Measurements from ENCODE around the gene GRIK4.

GRIK4 gene

DNA sequence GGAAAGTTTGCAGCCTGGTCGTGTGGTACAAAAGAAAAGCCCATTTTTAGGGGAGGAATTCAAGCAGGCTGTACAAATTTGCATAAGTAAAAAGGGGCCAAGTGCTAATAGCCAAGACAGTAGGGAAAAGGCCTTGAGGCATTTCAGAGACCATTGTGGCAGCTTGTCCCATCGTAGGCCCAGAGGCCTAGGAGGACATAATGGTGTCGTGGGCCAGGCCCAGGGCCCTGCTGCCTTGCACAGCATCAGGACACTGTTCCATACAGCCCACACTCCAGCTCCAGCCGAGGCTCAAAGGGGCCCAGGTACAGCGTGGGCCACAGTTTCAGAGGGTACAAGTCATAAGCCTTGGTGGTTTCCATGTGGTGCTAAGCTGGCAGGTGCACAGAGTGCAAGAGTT, 106.9 kb downstream of the GRIK4 start:
- TF ChIP-seq, protein P1, sequence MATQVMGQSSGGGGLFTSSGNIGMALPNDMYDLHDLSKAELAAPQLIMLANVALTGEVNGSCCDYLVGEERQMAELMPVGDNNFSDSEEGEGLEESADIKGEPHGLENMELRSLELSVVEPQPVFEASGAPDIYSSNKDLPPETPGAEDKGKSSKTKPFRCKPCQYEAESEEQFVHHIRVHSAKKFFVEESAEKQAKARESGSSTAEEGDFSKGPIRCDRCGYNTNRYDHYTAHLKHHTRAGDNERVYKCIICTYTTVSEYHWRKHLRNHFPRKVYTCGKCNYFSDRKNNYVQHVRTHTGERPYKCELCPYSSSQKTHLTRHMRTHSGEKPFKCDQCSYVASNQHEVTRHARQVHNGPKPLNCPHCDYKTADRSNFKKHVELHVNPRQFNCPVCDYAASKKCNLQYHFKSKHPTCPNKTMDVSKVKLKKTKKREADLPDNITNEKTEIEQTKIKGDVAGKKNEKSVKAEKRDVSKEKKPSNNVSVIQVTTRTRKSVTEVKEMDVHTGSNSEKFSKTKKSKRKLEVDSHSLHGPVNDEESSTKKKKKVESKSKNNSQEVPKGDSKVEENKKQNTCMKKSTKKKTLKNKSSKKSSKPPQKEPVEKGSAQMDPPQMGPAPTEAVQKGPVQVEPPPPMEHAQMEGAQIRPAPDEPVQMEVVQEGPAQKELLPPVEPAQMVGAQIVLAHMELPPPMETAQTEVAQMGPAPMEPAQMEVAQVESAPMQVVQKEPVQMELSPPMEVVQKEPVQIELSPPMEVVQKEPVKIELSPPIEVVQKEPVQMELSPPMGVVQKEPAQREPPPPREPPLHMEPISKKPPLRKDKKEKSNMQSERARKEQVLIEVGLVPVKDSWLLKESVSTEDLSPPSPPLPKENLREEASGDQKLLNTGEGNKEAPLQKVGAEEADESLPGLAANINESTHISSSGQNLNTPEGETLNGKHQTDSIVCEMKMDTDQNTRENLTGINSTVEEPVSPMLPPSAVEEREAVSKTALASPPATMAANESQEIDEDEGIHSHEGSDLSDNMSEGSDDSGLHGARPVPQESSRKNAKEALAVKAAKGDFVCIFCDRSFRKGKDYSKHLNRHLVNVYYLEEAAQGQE (IDR thresholded peaks at IDR 0.05; ENCODE audit: insufficient read depth in 1 of 2, low read depth in 2 of 2, low read length in 2 of 2): no peak
- no peak for TF ChIP-seq TAF1 (IDR thresholded peaks at IDR 0.05; ENCODE audit: borderline replicate concordance, insufficient read depth, low read length)
- no peak for TF ChIP-seq POLR2AphosphoS5 (IDR thresholded peaks at IDR 0.05; ENCODE audit: low read depth, low read length)
- no peak for TF ChIP-seq FOXP2 (optimal IDR thresholded peaks at IDR 0.05; ENCODE audit: borderline replicate concordance, extremely low read depth, extremely low read length, insufficient read depth)
- TF ChIP-seq SIN3A (IDR thresholded peaks at IDR 0.05; ENCODE audit: borderline replicate concordance, insufficient read depth, low read length): no peak

DNA sequence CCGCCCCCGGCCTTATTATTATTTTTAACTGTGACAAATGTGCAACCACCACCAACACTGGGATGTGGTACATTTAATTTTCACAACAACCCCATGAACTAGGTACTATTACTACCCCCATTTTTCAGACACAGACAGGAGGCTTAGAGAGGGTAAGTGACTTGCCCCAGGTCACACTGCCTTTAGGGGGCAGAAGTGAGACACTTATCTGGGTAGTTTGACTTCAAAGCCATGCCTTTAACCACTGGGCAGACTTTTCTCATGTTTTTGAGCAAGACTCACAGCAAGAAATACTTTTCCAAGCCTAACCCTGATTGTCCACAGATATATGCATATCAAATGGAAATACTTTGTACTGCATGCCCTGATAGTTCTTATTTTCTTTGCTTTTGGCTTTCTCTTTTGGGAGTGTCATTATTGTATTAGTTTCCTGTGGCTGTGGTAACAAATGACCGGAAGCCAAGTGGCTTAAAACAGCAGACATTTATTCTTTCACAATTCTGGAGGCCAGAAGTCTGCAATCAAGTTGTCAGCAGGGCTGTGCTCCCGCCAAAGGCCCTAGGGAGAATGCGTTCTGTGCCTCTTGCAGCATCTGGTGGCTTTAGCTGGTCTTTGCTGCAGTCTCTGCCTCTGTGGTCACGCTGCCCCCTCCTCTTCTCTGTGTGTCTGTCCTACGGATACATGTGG, 110.8 kb downstream of the GRIK4 start:
- TF ChIP-seq SIN3A (IDR thresholded peaks at IDR 0.05; ENCODE audit: borderline replicate concordance, insufficient read depth, low read length): no peak
- TF ChIP-seq POLR2AphosphoS5 (IDR thresholded peaks at IDR 0.05; ENCODE audit: low read depth, low read length): no peak
- no peak for TF ChIP-seq TAF1 (IDR thresholded peaks at IDR 0.05; ENCODE audit: borderline replicate concordance, insufficient read depth, low read length)
- TF ChIP-seq, protein P1 (IDR thresholded peaks at IDR 0.05; ENCODE audit: insufficient read depth in 1 of 2, low read depth in 2 of 2, low read length in 2 of 2): no peak
- TF ChIP-seq FOXP2 (optimal IDR thresholded peaks at IDR 0.05; ENCODE audit: borderline replicate concordance, extremely low read depth, extremely low read length, insufficient read depth): no peak

DNA sequence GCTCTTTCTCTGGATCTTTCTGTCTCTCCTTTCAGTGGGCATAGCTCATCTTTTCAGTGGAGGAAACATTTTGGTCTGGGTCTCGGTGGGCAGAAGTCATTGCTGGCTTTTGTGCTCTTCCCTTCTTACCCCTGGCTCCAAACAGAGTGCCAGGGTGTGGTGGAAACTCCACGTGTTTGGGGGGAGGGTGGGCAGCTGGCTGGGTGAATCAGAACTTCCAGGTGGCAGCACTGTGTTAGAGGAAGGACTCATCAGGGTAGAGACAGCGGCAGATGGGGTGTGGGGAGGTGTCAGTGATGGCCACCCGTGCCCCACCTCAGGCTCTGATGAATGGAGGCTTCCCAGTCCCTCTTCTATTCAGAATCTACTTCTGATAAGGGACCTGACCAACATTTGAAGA, 114.0 kb downstream of the GRIK4 start:
- TF ChIP-seq FOXP2 (optimal IDR thresholded peaks at IDR 0.05; ENCODE audit: borderline replicate concordance, extremely low read depth, extremely low read length, insufficient read depth): no peak
- TF ChIP-seq TAF1 (IDR thresholded peaks at IDR 0.05; ENCODE audit: borderline replicate concordance, insufficient read depth, low read length): no peak
- TF ChIP-seq, protein P1 (IDR thresholded peaks at IDR 0.05; ENCODE audit: insufficient read depth in 1 of 2, low read depth in 2 of 2, low read length in 2 of 2): no peak
- TF ChIP-seq SIN3A (IDR thresholded peaks at IDR 0.05; ENCODE audit: borderline replicate concordance, insufficient read depth, low read length): no peak
- TF ChIP-seq POLR2AphosphoS5 (IDR thresholded peaks at IDR 0.05; ENCODE audit: low read depth, low read length): no peak

DNA sequence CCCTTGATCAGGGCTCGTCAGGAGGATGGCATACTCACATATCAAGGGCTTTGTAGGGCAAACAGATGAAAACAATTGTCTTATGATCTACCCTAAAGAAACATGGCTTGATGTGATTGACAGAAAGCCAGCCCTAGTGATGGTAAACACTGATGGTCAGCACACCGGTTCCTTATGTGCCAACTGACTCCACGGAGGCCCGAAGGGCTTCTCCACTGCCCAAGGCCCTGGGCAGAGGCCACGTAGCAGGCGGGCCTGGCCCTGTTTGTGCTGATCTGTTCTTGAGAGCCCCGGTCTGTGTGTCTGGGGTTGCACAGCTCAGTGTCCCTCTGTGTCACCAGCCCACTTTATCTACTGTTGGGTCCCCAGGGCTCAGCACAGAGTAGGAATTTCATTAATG, 115.2 kb downstream of the GRIK4 start:
- TF ChIP-seq TAF1 (IDR thresholded peaks at IDR 0.05; ENCODE audit: borderline replicate concordance, insufficient read depth, low read length): no peak
- TF ChIP-seq, protein P1 (IDR thresholded peaks at IDR 0.05; ENCODE audit: insufficient read depth in 1 of 2, low read depth in 2 of 2, low read length in 2 of 2): no peak
- no peak for TF ChIP-seq FOXP2 (optimal IDR thresholded peaks at IDR 0.05; ENCODE audit: borderline replicate concordance, extremely low read depth, extremely low read length, insufficient read depth)
- TF ChIP-seq POLR2AphosphoS5 (IDR thresholded peaks at IDR 0.05; ENCODE audit: low read depth, low read length): no peak
- no peak for TF ChIP-seq SIN3A (IDR thresholded peaks at IDR 0.05; ENCODE audit: borderline replicate concordance, insufficient read depth, low read length)

Measured in PFSK-1 (cell line).